PC-3 (cell line): Measurements from ENCODE around the gene YPEL3.

ENCODE experiments used
- EZH2 ChIP-seq: fragments of 300-600 bp; sonication (generic); IDR thresholded peaks from one replicate; pipeline ENCODE4 v1.6.1; 2017; ENCODE audit warnings: antibody characterized with exemption, mild to moderate bottlenecking, low read length; ENCODE audit not compliant: unreplicated experiment
- EZH2phosphoT487 ChIP-seq: fragments of 300-600 bp; sonication (generic); IDR thresholded peaks from 2 replicates; pipeline ENCODE4 v1.6.1; 2018; ENCODE audit warnings: mild to moderate bottlenecking, antibody characterized with exemption, low read length, borderline replicate concordance

- TF ChIP-seq EZH2 (no peak), EZH2phosphoT487 (no peak)
Observed at GRCh38 chr16:30121741-30122571, 25.9 kb upstream of the YPEL3 start.
